ENCODE measurements around the gene RAMACL.

The RAMACL gene

DNA sequence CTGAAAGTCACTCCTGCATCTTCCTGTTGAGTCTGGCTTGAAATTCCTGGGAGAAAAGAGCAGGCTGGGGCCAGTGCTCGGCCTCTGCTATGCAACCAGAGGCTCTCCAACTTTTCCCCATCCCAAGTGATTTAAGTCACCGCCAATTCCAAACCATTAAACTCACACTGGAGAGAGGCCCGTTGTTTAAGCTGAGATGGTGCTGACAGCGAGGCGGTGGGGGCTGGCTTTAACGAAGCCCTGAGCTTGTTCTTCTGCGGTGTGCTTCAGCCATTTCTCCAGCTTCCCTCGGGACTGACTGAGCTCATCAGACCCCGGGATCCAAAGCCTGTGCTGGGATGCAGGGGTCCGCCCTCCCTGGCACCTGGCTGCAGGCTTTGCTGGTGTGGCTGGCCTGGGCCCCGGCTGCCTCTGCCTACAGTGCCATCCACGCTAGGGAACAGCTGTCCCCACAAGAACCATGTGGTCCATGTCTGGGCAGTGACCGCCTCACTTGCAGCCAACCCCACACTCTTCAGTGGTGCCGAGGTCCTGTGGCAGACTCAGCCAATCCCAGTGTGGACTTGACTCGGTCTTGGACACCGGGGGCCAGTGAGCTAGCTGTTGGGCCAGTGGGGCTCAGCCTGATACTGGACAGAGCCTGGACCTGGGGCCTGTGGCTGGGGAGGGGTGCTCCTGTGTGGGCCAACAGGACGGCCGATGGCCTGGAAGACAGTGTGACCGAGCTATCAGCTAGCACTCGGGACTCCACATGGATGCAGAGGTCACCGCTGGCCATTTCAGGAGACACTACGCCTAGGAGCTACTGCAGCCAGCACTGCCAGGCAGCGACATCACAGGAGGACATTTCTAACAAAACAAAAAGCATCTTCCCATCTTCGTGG, 21.2 kb downstream of the RAMACL start:
- no peak overlapping the region for H3K27ac ChIP-seq
- TF ChIP-seq, protein P1, sequence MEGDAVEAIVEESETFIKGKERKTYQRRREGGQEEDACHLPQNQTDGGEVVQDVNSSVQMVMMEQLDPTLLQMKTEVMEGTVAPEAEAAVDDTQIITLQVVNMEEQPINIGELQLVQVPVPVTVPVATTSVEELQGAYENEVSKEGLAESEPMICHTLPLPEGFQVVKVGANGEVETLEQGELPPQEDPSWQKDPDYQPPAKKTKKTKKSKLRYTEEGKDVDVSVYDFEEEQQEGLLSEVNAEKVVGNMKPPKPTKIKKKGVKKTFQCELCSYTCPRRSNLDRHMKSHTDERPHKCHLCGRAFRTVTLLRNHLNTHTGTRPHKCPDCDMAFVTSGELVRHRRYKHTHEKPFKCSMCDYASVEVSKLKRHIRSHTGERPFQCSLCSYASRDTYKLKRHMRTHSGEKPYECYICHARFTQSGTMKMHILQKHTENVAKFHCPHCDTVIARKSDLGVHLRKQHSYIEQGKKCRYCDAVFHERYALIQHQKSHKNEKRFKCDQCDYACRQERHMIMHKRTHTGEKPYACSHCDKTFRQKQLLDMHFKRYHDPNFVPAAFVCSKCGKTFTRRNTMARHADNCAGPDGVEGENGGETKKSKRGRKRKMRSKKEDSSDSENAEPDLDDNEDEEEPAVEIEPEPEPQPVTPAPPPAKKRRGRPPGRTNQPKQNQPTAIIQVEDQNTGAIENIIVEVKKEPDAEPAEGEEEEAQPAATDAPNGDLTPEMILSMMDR (conservative IDR thresholded peaks at IDR 0.05): no peak
- no peak for TF ChIP-seq ZFX (IDR thresholded peaks at IDR 0.05)

DNA sequence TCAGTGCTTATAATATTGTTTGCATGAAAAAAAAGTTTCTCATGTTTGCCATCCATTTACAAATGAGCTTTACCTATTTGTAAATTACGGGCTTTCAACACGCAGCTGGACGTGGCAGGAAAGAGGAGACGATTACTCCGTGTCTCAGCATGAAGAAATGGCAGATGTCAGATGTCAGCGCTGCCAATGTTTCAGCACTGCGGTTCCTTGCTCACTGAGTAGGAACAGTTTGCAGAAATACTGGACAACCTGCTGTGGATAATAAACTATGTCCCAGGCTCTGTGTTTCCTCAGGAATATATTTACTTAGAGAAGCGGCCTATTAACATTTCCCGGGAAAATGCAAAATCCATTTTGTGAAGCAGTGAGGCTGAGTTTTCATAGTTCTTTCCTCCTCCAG, 22.7 kb downstream of the RAMACL start:
- H3K27ac ChIP-seq: no peak overlapping the region
- TF ChIP-seq ZFX (IDR thresholded peaks at IDR 0.05): no peak
- TF ChIP-seq, protein P1 (conservative IDR thresholded peaks at IDR 0.05): no peak

DNA sequence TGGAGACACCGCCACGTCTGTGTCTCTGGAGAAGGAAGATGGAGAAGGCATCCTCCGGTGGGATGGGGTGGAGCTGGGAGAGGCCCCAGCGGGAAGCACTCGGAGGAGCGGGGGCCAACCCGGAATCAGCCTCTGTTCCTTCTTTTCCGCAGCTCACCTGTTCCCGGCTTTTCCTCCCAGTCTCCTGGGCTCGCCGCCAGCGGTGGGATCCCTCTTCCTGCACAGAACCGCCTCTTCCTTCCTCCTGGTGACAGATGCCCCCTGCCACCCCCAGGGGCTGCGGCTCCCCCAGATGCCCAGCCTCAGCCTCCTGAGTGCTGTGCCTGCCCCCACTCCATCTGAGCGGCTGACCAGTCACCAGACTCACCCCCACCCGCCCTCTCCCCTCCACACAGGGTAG, 23.3 kb downstream of the RAMACL start:
- TF ChIP-seq ZFX (IDR thresholded peaks at IDR 0.05): no peak
- TF ChIP-seq, protein P1 (conservative IDR thresholded peaks at IDR 0.05): no peak
- no peak overlapping the region for H3K27ac ChIP-seq

DNA sequence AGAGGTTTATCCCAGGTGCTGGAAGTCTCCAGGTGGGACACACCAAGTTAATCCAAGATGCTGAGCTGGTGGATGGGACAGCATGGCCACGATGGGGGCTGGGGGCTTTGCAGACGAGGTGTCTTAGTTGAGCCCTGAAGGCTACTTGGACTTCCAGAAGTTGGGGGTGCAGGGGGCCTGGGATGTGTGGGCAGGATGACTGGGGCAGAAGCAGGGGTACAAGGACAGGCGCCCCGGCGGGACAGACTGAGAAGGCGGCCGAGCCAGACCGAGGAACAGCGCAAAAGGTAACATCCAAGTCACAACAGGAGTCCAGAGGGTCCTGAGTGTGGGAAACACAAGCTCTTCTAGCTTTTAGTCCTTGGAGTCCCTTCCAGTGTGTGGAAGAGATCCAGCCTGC, 23.8 kb downstream of the RAMACL start:
- TF ChIP-seq, protein P1 (conservative IDR thresholded peaks at IDR 0.05): no peak
- TF ChIP-seq ZFX (IDR thresholded peaks at IDR 0.05): no peak

DNA sequence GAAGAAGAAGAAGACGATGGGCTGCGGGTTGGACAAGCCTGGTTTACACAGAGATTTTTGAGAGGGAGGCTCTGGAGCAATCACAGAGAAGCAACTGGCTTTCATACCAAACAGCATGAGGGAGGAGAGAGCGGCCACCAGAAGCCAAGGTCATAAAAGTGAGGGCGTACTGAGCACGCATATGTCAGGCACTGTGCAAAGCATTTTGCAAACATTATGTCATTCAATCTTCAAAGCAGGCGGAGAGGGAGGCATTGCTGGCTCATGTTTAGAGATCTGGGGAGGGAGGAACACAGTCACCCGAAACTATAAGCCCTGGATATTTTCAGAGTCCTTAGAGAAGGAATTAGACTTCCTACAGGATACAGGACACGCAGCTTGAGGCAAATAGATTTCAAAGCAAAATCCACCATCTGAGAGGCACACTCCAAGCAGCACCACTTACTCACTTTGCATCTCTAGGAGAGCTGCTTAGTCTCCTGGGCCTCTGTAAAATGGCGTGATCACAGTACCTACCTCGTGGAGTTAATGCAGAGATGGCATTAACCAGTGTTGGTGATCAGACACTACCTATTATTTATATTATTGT, 24.6 kb downstream of the RAMACL start:
- H3K27ac ChIP-seq: no peak overlapping the region

More for the DNA sequence above, 23.8 kb downstream of the RAMACL start:
- no peak overlapping the region for H3K27ac ChIP-seq

DNA sequence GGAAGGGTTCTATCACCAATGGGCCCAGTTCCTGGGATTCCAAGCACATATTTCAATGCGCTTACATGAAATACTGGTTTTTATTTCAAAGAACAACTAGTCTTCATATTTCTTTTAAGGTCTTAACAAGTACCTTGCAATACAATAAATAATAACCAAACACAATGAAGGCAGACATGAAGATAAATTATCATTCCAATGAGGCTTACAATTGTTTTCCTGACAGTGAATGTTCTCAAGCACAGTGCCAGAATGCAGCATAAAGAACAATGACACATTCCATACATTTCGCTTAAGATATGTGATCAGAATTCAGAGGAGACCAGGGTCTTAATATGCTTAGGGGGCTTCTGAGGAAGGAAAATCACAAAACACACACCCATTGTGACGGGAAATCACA, 26.3 kb downstream of the RAMACL start:
- H3K27ac ChIP-seq: no peak overlapping the region
- TF ChIP-seq ZFX (IDR thresholded peaks at IDR 0.05): no peak
- TF ChIP-seq, protein P1 (conservative IDR thresholded peaks at IDR 0.05): no peak

More for the DNA sequence above, 24.6 kb downstream of the RAMACL start:
- TF ChIP-seq ZFX (IDR thresholded peaks at IDR 0.05): no peak
- TF ChIP-seq, protein P1 (conservative IDR thresholded peaks at IDR 0.05): no peak

DNA sequence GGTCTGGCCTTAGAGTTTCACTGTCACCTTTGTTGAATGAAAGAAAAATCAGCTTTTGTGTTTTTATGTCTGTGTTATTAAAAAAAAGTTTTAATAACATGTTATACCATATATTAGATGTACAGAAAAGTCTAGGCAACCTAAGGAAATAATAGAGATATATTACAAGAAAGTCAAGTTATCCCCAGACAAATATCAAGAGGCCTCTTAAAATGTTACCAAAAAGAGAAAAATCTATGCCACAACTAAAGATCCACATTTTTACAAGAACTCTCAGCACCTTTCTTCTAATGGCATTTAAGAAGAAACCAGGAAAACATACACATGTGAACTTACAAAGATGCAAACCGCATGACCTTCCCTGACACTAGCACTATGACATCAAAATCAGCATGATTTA, 26.8 kb downstream of the RAMACL start:
- no peak overlapping the region for H3K27ac ChIP-seq
- TF ChIP-seq, protein P1 (conservative IDR thresholded peaks at IDR 0.05): no peak

All from C4-2B (cell line).